HL-60/S4 treated with phorbol 12-myristate 13-acetate at 8.2 ng/mL for 4 days and 3 days (cell line): Measurements from ENCODE around the gene AMZ1.
"Not testable (repeated sequence)": the region's sequence is repeated elsewhere in the genome, so short reads cannot be mapped to it uniquely, and the experiment has no call there.

Experiments used
- in situ Hi-C: fragments of 300-500 bp; cut with MboI; formaldehyde crosslinking; loops from 2 replicates; pipeline ENCODE4 v1.15.0; 2022; ENCODE audit warnings: low sequenced_read_pairs

AMZ1 gene

GRCh38 chr7:2667843-2668242 lies 20.2 kb upstream of the AMZ1 start:
- in situ Hi-C loops = no loop called here

GRCh38 chr7:2668401-2668800 lies 19.6 kb upstream of the AMZ1 start:
- in situ Hi-C loops = no loop called here

- in situ Hi-C loops = no loop called here
Measured at GRCh38 chr7:2670171-2670570, 17.8 kb upstream of the AMZ1 start.

- in situ Hi-C loops = no loop called here
Measured at GRCh38 chr7:2670720-2671391, 17.1 kb upstream of the AMZ1 start.

- in situ Hi-C loops = not testable (repeated sequence)
Measured at GRCh38 chr7:2673214-2673613, 14.8 kb upstream of the AMZ1 start.

GRCh38 chr7:2673934-2674333 lies 14.1 kb upstream of the AMZ1 start:
- in situ Hi-C loops = no loop called here

- in situ Hi-C loops = loop anchor here (25.0 kb wide), 1 partner anchor 213 kb away; no protein-coding TSS in a partner anchor
Measured at GRCh38 chr7:2675256-2675764, 12.7 kb upstream of the AMZ1 start.

- in situ Hi-C loops = loop anchor here (25.0 kb wide), 1 partner anchor 214 kb away; no protein-coding TSS in a partner anchor
Measured at GRCh38 chr7:2676576-2676975, 11.4 kb upstream of the AMZ1 start.

GRCh38 chr7:2678454-2678853 lies 9.5 kb upstream of the AMZ1 start:
- in situ Hi-C loops = loop anchor here (25.0 kb wide), 1 partner anchor 216 kb away; no protein-coding TSS in a partner anchor

- in situ Hi-C loops = loop anchor here (25.0 kb wide), 1 partner anchor 217 kb away; no protein-coding TSS in a partner anchor
Measured at GRCh38 chr7:2679135-2680127, 8.6 kb upstream of the AMZ1 start.

- in situ Hi-C loops = loop anchor here (25.0 kb wide), 1 partner anchor 218 kb away; no protein-coding TSS in a partner anchor
Measured at GRCh38 chr7:2680256-2680655, 7.7 kb upstream of the AMZ1 start.

GRCh38 chr7:2680792-2681490 lies 7.1 kb upstream of the AMZ1 start:
- in situ Hi-C loops = loop anchor here (25.0 kb wide), 1 partner anchor 219 kb away; no protein-coding TSS in a partner anchor

GRCh38 chr7:2681929-2682799 lies 5.8 kb upstream of the AMZ1 start:
- in situ Hi-C loops = loop anchor here (25.0 kb wide), 1 partner anchor 220 kb away; no protein-coding TSS in a partner anchor

- in situ Hi-C loops = loop anchor here (25.0 kb wide), 1 partner anchor 222 kb away; no protein-coding TSS in a partner anchor
Measured at GRCh38 chr7:2684501-2684900, 3.5 kb upstream of the AMZ1 start.

GRCh38 chr7:2686101-2686500 lies 1.9 kb upstream of the AMZ1 start:
- in situ Hi-C loops = loop anchor here (25.0 kb wide), 1 partner anchor 224 kb away; no protein-coding TSS in a partner anchor

GRCh38 chr7:2687338-2687869 lies 598 bp upstream of the AMZ1 start:
- in situ Hi-C loops = loop anchor here (25.0 kb wide), 1 partner anchor 225 kb away; no protein-coding TSS in a partner anchor

- in situ Hi-C loops = loop anchor here (25.0 kb wide), 1 partner anchor 226 kb away; no protein-coding TSS in a partner anchor
Measured at GRCh38 chr7:2688409-2689342, 674 bp downstream of the AMZ1 start.

- in situ Hi-C loops = loop anchor here (25.0 kb wide), 1 partner anchor 227 kb away; no protein-coding TSS in a partner anchor
Measured at GRCh38 chr7:2689343-2689847, 1.4 kb downstream of the AMZ1 start.
